ENCODE measurements around the gene RPS6KB2. TPM values are rescaled to one million over a fixed set of nuclear protein-coding genes. Genes with fewer than 3 reads are reported as not detected.

RPS6KB2 gene
- polyA plus RNA-seq, 4 donors, result 39.0 to 88.1 (median 74.3) TPM

DNA sequence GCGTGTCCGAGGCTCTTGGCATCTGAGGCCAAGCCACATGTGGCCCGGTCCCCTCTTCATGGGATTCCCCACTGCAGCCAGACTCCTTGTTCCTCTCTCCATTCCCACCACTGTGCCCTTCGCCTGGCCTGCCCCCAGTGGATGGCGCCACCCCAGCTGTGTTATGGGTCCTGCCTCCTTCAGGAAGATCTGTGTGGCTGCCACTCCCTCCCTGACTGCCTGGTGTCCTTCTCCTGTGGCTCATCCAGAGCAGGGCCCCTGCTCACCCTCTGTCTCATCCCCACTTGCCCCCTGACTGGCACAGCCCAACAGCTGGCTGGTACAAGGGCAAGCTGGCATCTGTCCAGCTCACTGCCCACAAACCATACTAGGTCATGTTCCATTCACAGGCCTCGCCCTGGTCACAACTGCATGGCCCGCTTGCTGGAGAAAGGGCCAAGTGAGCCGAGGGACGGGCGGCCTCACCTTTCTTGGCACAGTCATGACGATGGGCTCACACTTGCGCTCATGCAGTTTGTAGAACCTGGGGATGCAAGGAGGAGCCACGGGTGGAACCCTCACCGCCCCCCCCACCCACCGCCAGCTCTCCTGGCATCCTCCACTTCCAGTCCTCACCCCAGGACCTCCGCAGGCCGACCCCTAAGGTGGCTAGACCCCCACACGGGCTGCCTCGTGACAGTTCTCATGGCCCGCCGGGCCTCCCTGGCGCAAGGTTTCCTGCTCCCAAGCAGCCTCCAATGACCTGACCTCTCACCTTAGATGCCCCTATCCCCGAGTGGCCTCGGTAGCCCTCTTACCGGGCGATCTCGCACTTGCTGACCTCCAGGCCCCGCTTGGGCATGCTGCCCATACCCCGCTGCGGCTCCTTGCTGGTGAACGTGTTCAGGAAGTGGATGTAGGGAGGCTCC is 11.3 kb downstream of the RPS6KB2 start:
- H3K4me3 ChIP-seq (ENCODE audit: low read depth in 1 of 3, low read length in 3 of 3), result no peak overlapping the region
- WGBS, 3 donors, result 70 to 76% (median 72%) methylated on average over 31 of the region's 31 CpGs
- H3K4me1 ChIP-seq (ENCODE audit: control insufficient read depth in 3 of 3, insufficient read depth in 2 of 3, low read depth in 1 of 3, low read length in 2 of 3), result peaks cover 0 to 13% (median 3%) of the 10 kb centered on the region in 3 donors

DNA sequence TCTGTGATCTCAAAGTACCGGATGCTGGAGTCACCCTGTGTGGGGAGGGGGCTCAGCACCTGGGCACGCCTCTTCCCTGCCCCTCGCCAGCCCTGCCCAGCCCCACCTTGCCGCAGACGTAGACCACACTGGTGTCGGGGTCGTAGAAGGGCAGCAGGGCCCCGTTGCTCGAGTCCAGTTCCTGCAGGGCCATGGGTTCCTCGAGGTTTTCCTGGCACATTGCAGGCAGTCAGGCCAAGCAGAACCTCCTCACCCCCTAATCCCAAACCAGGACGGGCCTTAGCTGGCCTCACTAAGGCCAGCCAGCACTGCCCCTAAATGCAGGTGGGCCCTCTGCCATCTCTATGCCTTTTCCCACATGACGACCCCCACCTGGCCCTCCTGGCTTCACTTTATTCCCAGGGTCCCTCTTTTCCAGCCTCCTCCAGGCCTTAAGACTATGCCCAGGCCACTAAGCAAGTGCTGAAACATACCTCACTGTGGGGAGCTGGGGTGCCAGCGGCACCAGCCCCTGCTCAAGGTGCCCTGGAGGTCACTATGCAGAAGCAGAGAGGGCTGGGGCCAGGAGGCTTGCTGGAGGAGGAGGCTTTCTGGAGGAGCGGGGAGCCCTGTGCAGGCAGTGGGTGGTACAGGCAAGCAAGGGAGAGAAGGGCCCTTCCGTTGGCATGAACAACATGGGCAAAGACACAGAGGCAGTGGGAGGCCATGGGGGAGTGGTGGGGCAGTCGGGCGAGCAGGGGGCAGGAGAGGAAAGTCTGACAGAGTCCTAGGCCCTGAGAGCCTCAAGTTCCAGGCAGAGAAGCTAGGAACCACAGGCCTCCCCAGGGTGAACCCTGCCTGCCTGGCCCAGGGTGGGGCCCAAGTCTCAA is 12.2 kb downstream of the RPS6KB2 start:
- no peak for DNase-seq
- peaks cover 0 to 71% (median 4%) of the 10 kb centered on the region in 3 donors for H3K36me3 ChIP-seq (ENCODE audit: control insufficient read depth in 3 of 3, insufficient read depth in 2 of 3, low read depth in 1 of 3, low read length in 3 of 3)
- FAIRE-seq, result no peak

More for the DNA sequence above, 11.3 kb downstream of the RPS6KB2 start:
- FAIRE-seq (no peak), DNase-seq (peak in 1 of 2 donors; percentile 32)
- Histone ChIP-seq H3K36me3 (ENCODE audit: control insufficient read depth in 3 of 3, insufficient read depth in 2 of 3, low read depth in 1 of 3, low read length in 3 of 3) (peaks cover 0 to 78% (median 8%) of the 10 kb centered on the region in 3 donors), H3K27ac (ENCODE audit: low read depth in 1 of 3, low read length in 2 of 3) (peak overlapping the region in 1 of 3 donors; percentile 62), H3K9me3 (ENCODE audit: control insufficient read depth in 2 of 2, insufficient read depth in 1 of 2, low read depth in 1 of 2, low read length in 1 of 2) (no peaks in the 10 kb centered on the region), H3K27me3 (ENCODE audit: control insufficient read depth in 3 of 3, insufficient read depth in 3 of 3, low read length in 3 of 3) (no peaks in the 10 kb centered on the region)

DNA sequence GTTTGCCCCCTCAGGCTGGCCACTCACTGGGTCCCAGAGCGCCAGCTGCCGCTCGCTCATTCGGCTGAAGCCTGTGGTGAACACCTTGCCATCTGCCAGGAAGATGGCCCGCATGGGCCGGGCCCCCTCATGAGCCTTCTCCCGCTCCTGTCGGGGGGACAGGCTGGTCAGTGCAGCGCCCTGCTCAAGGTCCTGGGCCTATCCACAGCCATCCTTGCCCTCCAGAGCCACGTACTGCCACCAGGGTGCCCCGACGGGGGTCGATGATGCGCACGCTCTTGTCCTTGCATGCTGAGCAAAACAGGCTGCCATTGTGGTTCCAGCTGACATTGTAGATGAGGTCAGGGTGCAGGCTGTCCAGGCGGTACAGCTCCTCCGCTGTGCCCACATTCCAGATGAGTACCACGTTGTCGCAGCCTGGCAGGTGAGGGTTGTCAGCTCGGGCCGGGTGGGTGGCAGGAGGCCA is 12.8 kb downstream of the RPS6KB2 start:
- no peak for FAIRE-seq
- Histone ChIP-seq H3K4me1 (ENCODE audit: control insufficient read depth in 3 of 3, insufficient read depth in 2 of 3, low read depth in 1 of 3, low read length in 2 of 3) (peaks cover 0 to 14% (median 5%) of the 10 kb centered on the region in 3 donors), H3K27ac (ENCODE audit: low read depth in 1 of 3, low read length in 2 of 3) (no peak overlapping the region), H3K4me3 (ENCODE audit: low read depth in 1 of 3, low read length in 3 of 3) (no peak overlapping the region), H3K36me3 (ENCODE audit: control insufficient read depth in 3 of 3, insufficient read depth in 2 of 3, low read depth in 1 of 3, low read length in 3 of 3) (peaks cover 0 to 64% (median 2%) of the 10 kb centered on the region in 3 donors), H3K9me3 (ENCODE audit: control insufficient read depth in 2 of 2, insufficient read depth in 1 of 2, low read depth in 1 of 2, low read length in 1 of 2) (no peaks in the 10 kb centered on the region), H3K27me3 (ENCODE audit: control insufficient read depth in 3 of 3, insufficient read depth in 3 of 3, low read length in 3 of 3) (no peaks in the 10 kb centered on the region)
- no peak for DNase-seq
- WGBS, 3 donors, result 86 to 88% (median 87%) methylated on average over 21 of the region's 21 CpGs

More for the DNA sequence above, 12.2 kb downstream of the RPS6KB2 start:
- peaks cover 0 to 14% (median 5%) of the 10 kb centered on the region in 3 donors for H3K4me1 ChIP-seq (ENCODE audit: control insufficient read depth in 3 of 3, insufficient read depth in 2 of 3, low read depth in 1 of 3, low read length in 2 of 3)
- H3K4me3 ChIP-seq (ENCODE audit: low read depth in 1 of 3, low read length in 3 of 3), result no peak overlapping the region
- no peaks in the 10 kb centered on the region for H3K27me3 ChIP-seq (ENCODE audit: control insufficient read depth in 3 of 3, insufficient read depth in 3 of 3, low read length in 3 of 3)
- H3K27ac ChIP-seq (ENCODE audit: low read depth in 1 of 3, low read length in 2 of 3), result peak overlapping the region in 2 of 3 donors; percentile 11 to 42
- 71 to 74% (median 73%) methylated on average over 16 to 17 of the region's 17 CpGs for WGBS, 3 donors
- no peaks in the 10 kb centered on the region for H3K9me3 ChIP-seq (ENCODE audit: control insufficient read depth in 2 of 2, insufficient read depth in 1 of 2, low read depth in 1 of 2, low read length in 1 of 2)

DNA sequence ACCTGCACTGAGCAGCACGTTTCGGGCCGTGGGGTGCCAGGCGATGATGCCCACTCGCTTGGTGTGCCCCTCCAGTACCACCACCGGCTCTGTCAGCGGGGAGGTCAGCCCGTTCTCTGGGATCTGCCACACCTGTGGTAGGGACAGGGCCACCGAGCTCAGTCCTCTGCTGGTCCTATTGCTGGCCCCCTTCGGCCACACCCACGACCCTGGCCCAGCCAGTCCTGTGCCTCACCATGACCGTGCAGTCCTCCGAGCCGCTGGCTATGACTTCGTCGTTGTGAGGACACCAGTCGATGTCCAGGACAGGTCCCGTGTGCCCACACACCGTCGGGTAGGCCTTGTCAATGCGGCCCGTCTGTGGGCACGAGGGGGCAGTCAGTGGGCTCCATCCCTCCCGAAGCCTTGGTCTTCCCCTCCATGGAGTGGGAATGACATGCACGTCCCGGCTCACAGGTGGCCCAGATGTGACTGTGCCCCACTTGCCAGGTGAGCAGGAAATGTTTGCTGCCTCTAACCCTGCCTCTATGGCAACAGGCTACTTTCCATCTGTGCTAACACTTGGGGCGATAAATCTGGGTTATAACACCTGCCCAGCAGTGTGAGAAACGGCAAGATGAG is 13.5 kb downstream of the RPS6KB2 start:
- Histone ChIP-seq H3K9me3 (ENCODE audit: control insufficient read depth in 2 of 2, insufficient read depth in 1 of 2, low read depth in 1 of 2, low read length in 1 of 2) (no peaks in the 10 kb centered on the region), H3K4me1 (ENCODE audit: control insufficient read depth in 3 of 3, insufficient read depth in 2 of 3, low read depth in 1 of 3, low read length in 2 of 3) (peaks cover 0 to 14% (median 5%) of the 10 kb centered on the region in 3 donors), H3K4me3 (ENCODE audit: low read depth in 1 of 3, low read length in 3 of 3) (peak overlapping the region in 2 of 3 donors; percentile 64 to 98), H3K36me3 (ENCODE audit: control insufficient read depth in 3 of 3, insufficient read depth in 2 of 3, low read depth in 1 of 3, low read length in 3 of 3) (peaks cover 0 to 58% (median 2%) of the 10 kb centered on the region in 3 donors), H3K27ac (ENCODE audit: low read depth in 1 of 3, low read length in 2 of 3) (peak overlapping the region in 1 of 3 donors; percentile 15), H3K27me3 (ENCODE audit: control insufficient read depth in 3 of 3, insufficient read depth in 3 of 3, low read length in 3 of 3) (no peaks in the 10 kb centered on the region)
- WGBS, 3 donors, result 79 to 83% (median 81%) methylated on average over 28 of the region's 28 CpGs
- no peak for DNase-seq
- no peak for FAIRE-seq

DNA sequence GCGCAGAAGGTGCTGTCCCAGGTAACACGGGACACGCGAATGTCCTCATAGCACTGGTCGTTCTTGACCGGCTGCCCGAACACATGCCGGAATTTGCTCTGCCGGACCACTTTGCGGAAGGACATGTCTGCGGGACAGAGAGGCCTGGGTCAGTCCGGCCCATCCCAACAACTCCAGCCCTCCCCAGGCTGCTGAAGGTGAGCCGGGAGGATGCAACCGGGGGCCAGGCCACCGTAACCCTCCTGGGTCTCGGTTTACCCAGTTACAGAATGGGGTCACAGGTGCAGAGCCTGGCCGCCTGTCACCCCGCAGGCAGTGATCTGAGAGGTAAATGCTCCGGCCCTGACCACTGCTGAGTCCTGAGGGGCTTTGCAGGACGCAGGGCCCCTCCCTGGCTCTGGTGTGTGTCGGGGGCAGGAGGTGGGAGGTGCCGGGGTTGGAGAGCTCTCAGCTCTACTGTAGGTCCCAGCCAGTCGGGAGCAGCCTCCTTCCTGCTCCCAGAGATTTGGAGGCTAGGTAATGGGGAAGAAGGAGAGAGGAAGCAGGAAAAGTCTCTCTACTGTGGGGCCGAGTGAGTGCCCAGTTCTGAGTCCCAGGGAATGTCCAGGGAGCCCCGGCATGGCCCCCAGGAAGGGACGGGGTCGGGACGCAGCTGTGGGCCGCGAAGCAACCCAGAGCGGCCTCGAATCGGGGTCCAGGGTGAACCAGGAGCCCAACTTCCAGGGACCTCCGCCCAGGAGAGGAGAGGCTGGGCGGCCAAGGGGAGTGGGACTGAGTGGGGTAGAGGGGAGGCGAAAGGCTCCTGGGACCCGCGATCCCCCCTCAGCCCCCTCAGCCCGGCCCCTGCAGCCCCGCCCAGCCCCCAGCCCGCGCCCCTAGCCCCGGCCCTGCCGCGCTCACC is 14.5 kb downstream of the RPS6KB2 start:
- Histone ChIP-seq H3K4me1 (ENCODE audit: control insufficient read depth in 3 of 3, insufficient read depth in 2 of 3, low read depth in 1 of 3, low read length in 2 of 3) (peaks cover 0 to 14% (median 5%) of the 10 kb centered on the region in 3 donors), H3K36me3 (ENCODE audit: control insufficient read depth in 3 of 3, insufficient read depth in 2 of 3, low read depth in 1 of 3, low read length in 3 of 3) (peaks cover 0 to 50% (median 0%) of the 10 kb centered on the region in 3 donors), H3K9me3 (ENCODE audit: control insufficient read depth in 2 of 2, insufficient read depth in 1 of 2, low read depth in 1 of 2, low read length in 1 of 2) (no peaks in the 10 kb centered on the region), H3K27me3 (ENCODE audit: control insufficient read depth in 3 of 3, insufficient read depth in 3 of 3, low read length in 3 of 3) (no peaks in the 10 kb centered on the region), H3K27ac (ENCODE audit: low read depth in 1 of 3, low read length in 2 of 3) (peak overlapping the region; percentile 66 to 87 (median 74)), H3K4me3 (ENCODE audit: low read depth in 1 of 3, low read length in 3 of 3) (peak overlapping the region; percentile 64 to 98 (median 66))
- FAIRE-seq (no peak), DNase-seq (no peak)
- 32 to 38% (median 37%) methylated on average over 35 to 45 of the region's 45 CpGs for WGBS, 3 donors

DNA sequence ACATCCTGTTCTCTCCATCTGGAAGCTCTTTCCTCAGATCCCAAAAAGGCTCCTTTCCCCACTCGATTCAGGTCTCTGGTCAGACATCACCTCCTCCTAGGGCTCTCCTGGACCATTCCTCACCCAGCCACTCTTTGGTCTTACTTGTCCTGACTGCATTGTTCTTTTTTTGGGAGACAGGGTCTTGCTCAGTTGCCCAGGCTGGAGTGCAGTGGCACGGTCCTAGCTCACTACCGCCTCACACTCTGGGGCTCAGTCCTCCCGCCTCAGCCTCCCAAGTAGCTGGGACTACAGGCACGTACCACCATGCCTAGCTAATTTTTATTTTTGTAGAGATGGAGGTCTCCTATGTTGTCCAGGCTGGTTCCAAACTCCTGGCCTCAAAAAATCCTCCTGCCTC is 17.2 kb downstream of the RPS6KB2 start:
- FAIRE-seq (no peak), DNase-seq (no peak)
- peaks cover 0 to 14% (median 2%) of the 10 kb centered on the region in 3 donors for H3K4me1 ChIP-seq (ENCODE audit: control insufficient read depth in 3 of 3, insufficient read depth in 2 of 3, low read depth in 1 of 3, low read length in 2 of 3)
- 82 to 87% (median 83%) methylated on average over 4 to 5 of the region's 5 CpGs for WGBS, 3 donors
- no peaks in the 10 kb centered on the region for H3K9me3 ChIP-seq (ENCODE audit: control insufficient read depth in 2 of 2, insufficient read depth in 1 of 2, low read depth in 1 of 2, low read length in 1 of 2)
- no peak overlapping the region for H3K4me3 ChIP-seq (ENCODE audit: low read depth in 1 of 3, low read length in 3 of 3)
- no peaks in the 10 kb centered on the region for H3K27me3 ChIP-seq (ENCODE audit: control insufficient read depth in 3 of 3, insufficient read depth in 3 of 3, low read length in 3 of 3)
- peaks cover 0 to 23% (median 0%) of the 10 kb centered on the region in 3 donors for H3K36me3 ChIP-seq (ENCODE audit: control insufficient read depth in 3 of 3, insufficient read depth in 2 of 3, low read depth in 1 of 3, low read length in 3 of 3)
- peak overlapping the region in 2 of 3 donors; percentile 14 to 41 for H3K27ac ChIP-seq (ENCODE audit: low read depth in 1 of 3, low read length in 2 of 3)

DNA sequence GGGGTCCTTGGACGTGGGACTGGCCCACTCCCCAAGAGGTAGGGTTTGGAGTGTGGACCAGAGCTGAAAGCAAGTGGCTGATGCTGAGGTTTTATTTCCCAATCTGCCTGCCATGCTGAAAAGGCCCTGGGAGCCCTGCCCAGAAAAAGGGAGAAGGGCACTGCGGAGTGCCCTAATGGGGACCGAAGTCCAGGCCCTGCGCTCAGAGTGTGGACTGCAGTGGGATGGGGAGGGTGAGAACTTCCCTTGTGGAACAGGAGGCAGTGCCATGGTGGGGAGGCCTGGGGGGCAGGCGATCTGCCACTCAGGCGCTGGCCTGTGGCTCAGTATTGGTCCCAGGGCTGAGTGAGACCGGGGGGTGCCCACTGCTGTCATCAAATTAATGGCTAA is 19.9 kb downstream of the RPS6KB2 start:
- Histone ChIP-seq H3K4me1 (ENCODE audit: control insufficient read depth in 3 of 3, insufficient read depth in 2 of 3, low read depth in 1 of 3, low read length in 2 of 3) (peaks cover 0 to 5% (median 2%) of the 10 kb centered on the region in 3 donors), H3K9me3 (ENCODE audit: control insufficient read depth in 2 of 2, insufficient read depth in 1 of 2, low read depth in 1 of 2, low read length in 1 of 2) (no peaks in the 10 kb centered on the region), H3K4me3 (ENCODE audit: low read depth in 1 of 3, low read length in 3 of 3) (no peak overlapping the region), H3K27me3 (ENCODE audit: control insufficient read depth in 3 of 3, insufficient read depth in 3 of 3, low read length in 3 of 3) (no peaks in the 10 kb centered on the region), H3K36me3 (ENCODE audit: control insufficient read depth in 3 of 3, insufficient read depth in 2 of 3, low read depth in 1 of 3, low read length in 3 of 3) (peaks cover 0 to 2% (median 0%) of the 10 kb centered on the region in 3 donors), H3K27ac (ENCODE audit: low read depth in 1 of 3, low read length in 2 of 3) (no peak overlapping the region)
- FAIRE-seq (no peak), DNase-seq (peak in 1 of 2 donors; percentile 69)
- 36 to 83% (median 55%) methylated on average over 7 of the region's 7 CpGs for WGBS, 3 donors

All from small intestine (tissue), 7 donors.